22Rv1 (cell line): Measurements from ENCODE around the gene OR13D1.
"Not testable (repeated sequence)": the region's sequence is repeated elsewhere in the genome, so short reads cannot be mapped to it uniquely, and the experiment has no call there.

ENCODE experiments used
- H3K27ac ChIP-seq: fragments of 450-650 bp; 2 replicates; pipeline ENCODE4 v1.5.1; 2017
- CTCF ChIP-seq: fragments of 450-650 bp; IDR thresholded peaks from 2 replicates; pipeline ENCODE4 v1.5.1; 2017; ENCODE audit warnings: mild to moderate bottlenecking
- ZFX ChIP-seq: fragments of 450-650 bp; IDR thresholded peaks from 2 replicates; pipeline ENCODE4 v1.6.1; 2017; ENCODE audit warnings: antibody characterized with exemption, borderline replicate concordance

Gene OR13D1

DNA sequence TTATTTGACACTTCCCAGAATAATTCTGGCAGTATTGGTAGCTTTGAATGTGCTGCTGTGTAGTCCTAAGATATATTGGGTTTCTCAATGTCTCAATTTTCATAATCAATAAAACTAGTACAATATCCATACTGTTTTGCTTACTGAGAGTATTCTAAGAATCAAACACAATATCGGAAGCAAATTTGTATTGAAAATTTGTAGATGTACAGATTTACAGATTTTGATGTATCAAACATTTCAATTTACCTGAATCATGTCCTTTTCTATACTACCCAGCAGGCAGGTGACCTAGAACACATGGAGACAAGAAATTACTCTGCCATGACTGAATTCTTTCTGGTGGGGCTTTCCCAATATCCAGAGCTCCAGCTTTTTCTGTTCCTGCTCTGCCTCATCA lies at the start of gene OR13D1:
Gene OR13D1 (plus strand): TSS at position 301 of the 400 bp plus-strand sequence. CDS start 0 bp downstream, at position 301.
- TF ChIP-seq ZFX (no peak), CTCF (no peak)
- H3K27ac ChIP-seq, result no peak within 1 kb of the TSS

DNA sequence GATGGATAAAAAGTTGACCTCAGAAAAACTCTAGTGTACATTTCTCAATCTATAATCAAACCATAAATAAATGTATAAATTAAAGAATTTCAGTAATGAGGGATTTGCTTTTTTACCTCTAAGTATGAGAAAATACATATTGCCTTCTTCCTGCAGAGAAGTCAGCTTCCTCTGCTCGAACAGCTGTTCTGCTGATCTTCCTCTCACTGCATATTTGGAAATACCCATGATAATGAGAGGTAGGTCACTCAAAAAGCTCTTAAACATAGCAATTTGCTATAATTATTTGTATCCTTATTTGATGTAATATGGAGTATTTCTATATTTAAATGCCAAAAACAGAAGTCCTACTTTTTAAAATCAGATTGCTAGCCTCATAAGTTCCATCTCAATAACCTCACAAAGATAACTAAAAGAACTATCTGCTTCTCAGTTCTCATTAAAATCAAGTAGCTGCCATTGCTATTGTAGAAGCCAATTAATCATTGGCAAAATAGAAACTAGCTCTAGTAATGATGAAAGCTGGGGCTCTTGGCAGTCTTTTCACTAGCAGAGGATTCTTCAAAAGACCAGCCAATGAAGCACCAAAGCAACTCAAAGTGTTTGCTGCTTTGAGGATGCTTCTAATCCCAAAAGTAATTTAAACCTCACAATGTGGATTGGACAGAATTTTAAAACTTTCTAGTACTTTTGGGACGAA lies 35.7 kb upstream of the OR13D1 start:
- TF ChIP-seq ZFX, result no peak
- TF ChIP-seq CTCF, result no peak
- no peak overlapping the region for H3K27ac ChIP-seq

DNA sequence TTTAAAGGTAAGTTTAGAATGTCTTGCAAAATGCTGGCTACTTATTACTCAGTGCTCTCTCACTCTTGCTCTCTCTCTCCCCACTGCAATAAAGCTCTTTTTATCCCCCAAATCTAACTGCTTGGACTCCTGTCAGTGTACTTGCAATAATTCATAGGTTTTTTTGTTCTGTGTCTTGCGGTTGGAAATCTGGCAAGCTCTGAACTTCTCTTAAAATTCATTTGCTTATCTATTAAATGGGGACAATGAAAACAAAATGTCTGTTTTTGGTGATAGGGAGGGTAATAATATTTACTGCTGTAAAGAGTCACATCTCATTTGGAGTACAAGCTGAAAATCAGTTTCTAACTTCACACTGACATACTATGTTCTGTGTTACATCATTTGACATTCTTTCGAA lies 18.7 kb upstream of the OR13D1 start:
- TF ChIP-seq CTCF, result no peak
- TF ChIP-seq ZFX, result no peak
- H3K27ac ChIP-seq, result no peak overlapping the region

GRCh38 chr9:104682642-104683041 lies 11.7 kb upstream of the OR13D1 start:
- TF ChIP-seq CTCF, result peak; percentile 62
- no peak for TF ChIP-seq ZFX
- H3K27ac ChIP-seq, result no peak overlapping the region

DNA sequence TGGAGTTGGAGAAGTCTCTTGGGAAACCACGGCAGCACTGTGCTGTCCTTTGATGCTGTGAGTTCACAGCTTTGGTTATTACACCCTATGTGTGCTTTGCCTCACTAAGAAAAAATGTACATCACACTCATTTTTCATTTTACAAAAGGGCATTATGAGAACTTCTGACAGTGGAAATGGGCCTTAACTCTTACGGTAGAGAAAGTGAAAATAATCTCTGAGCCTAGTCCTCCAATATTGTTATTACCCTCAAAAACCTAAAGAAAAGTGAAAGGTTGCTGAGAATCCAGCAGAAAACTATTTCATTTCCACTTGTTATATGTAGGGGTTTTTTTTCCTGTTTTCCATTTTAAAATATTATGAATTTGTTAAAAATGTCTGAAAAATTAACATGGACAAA lies 8.2 kb upstream of the OR13D1 start:
- TF ChIP-seq CTCF, result no peak
- TF ChIP-seq ZFX, result no peak
- H3K27ac ChIP-seq, result no peak overlapping the region

DNA sequence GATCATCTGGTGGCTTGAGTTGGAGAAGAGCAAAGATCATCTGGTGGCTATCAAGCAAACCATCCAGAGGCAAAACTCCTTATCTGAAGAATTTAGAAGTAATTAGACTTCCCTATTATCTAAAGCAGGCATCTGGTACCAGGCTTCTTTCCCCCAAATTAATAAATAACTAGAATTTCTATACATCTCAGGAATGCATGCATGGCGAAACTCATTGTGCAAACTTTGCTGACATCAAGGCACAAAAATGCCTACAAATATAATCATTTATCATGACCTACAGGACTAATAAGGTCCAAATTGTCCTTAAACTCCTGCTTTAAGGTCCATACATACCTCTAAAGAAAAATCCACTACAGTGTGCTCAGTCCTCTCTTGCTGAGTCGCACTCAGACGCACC lies 6.0 kb downstream of the OR13D1 start:
- no peak for TF ChIP-seq CTCF
- TF ChIP-seq ZFX, result no peak
- H3K27ac ChIP-seq, result no peak overlapping the region

- H3K27ac ChIP-seq, result not testable (repeated sequence)
These were observed 14.4 kb downstream of the OR13D1 start for GRCh38 chr9:104708737-104709136.

- H3K27ac ChIP-seq, result no peak overlapping the region
- TF ChIP-seq CTCF, result no peak
- TF ChIP-seq ZFX, result no peak
These were observed 17.3 kb downstream of the OR13D1 start for GRCh38 chr9:104711604-104712003.
